GM08714 (cell line): ENCODE data around the gene MYO3B.
"Not testable (repeated sequence)": the region's sequence is repeated elsewhere in the genome, so short reads cannot be mapped to it uniquely, and the experiment has no call there.

Experiments used
- H3K4me3 ChIP-seq: fragments of 200-500 bp; sonication (Bioruptor generic); 2 replicates; pipeline ENCODE4 v1.5.1; 2014; ENCODE audit warnings: mild to moderate bottlenecking, low read length, inconsistent platforms
- ZNF274 ChIP-seq: IDR thresholded peaks from 2 replicates; pipeline ENCODE4 v1.6.1; 2012; ENCODE audit warnings: mild to moderate bottlenecking, low read depth, low read length

The MYO3B gene

DNA sequence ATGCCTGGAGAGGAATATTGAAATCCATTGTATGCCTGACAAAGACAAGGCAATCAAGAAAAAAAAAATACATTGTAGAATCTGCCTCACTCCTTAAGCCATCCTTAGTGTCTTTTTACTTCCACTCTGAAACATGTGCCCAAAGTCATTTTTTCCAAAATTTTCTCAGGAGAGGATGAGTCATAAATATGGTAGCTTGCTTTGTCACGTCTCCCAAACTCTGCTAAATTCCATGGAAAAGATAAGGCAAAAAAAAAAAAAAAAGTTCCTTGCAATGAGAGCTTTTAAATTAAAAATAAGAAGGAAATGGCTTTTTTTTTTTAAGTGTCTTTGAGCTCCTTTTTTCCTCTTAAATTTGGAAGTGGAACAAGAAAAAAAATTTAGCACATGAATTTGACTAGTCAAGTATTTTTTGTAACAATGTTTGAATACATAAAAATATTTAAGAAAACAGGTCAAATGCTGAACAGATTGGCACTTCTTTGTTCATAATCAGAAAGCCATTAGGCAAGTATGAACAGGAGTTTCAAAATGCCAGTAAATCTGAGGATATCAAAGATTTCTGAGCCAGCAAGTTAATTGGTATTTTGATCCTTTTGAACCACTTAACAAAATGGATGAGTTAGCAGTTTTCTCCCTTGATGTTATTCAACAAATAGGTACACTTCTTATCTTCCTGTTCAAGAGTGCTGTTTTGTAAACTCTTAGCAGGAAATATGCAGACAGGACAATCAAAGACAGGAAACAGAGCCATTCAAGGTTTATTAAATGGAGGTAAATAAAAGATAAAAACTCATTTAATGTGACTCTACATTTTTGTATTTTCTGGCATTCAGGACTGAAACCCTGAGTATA is 289.8 kb downstream of the MYO3B start:
- no peak overlapping the region for H3K4me3 ChIP-seq
- TF ChIP-seq ZNF274: no peak

DNA sequence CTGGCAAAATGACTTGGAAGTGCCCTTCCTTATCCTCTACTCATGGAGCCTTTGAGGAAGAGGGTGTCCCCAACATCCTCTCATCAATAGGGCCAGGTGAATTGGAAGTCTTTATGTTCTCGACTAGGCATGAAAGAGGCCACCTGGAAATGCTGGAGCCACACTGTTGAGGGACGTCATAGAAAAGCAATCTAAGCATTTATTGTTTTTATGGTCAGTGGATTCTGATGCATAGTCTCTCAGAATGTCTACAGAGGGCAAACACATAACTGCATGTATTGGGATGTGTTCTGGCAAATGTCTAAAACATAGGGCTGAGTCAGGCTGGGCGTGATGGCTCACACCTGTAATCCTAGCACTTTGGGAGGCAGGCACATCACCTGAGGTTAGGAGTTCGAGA is 290.6 kb downstream of the MYO3B start:
- no peak overlapping the region for H3K4me3 ChIP-seq
- TF ChIP-seq ZNF274: no peak

- not testable (repeated sequence) for H3K4me3 ChIP-seq
Observed at GRCh38 chr2:170472498-170472897, 294.6 kb downstream of the MYO3B start.

DNA sequence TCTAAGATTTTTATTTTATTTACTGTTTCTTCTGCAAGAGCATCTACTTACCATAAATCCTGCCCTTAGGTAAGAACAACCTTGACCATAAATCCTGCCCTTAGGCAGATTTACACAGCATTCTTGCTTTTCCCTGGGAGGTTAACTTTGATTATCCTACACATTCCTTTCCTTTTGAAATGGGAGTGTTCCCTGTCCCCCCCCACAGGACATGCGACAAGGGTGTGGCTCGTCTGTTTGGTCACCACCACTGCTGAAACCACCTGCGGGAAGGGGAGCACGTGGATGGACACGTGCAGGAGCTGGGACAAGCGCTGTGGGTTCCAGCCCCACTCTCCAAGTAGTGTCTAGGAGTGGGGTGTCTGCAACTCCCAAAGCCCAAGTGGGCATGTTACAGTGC is 297.9 kb downstream of the MYO3B start:
- H3K4me3 ChIP-seq: no peak overlapping the region
- TF ChIP-seq ZNF274: no peak

GRCh38 chr2:170477630-170478029 is 299.7 kb downstream of the MYO3B start:
- no peak overlapping the region for H3K4me3 ChIP-seq
- TF ChIP-seq ZNF274: no peak

DNA sequence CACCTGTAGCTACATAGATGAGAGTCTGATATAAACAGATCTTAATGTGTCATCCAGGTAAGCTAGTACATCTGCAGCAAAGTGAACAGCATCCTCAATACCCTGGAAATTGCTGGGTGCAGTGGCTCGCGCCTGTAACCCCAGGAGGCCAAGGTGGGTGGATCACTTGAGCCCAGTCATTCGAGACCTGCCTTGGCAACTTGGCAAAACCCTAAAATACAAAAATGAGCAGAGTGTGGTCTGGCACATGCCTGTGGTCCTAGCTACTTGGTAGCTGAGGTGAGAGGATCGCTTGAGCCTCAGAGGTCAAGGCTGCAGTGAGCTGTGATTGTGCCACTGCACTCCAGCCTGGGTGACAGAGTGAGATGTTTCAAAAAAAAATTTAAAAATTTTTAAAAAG is 303.3 kb downstream of the MYO3B start:
- TF ChIP-seq ZNF274: no peak
- H3K4me3 ChIP-seq: no peak overlapping the region

- no peak for TF ChIP-seq ZNF274
- no peak overlapping the region for H3K4me3 ChIP-seq
Observed at GRCh38 chr2:170484552-170484951, 306.6 kb downstream of the MYO3B start.

DNA sequence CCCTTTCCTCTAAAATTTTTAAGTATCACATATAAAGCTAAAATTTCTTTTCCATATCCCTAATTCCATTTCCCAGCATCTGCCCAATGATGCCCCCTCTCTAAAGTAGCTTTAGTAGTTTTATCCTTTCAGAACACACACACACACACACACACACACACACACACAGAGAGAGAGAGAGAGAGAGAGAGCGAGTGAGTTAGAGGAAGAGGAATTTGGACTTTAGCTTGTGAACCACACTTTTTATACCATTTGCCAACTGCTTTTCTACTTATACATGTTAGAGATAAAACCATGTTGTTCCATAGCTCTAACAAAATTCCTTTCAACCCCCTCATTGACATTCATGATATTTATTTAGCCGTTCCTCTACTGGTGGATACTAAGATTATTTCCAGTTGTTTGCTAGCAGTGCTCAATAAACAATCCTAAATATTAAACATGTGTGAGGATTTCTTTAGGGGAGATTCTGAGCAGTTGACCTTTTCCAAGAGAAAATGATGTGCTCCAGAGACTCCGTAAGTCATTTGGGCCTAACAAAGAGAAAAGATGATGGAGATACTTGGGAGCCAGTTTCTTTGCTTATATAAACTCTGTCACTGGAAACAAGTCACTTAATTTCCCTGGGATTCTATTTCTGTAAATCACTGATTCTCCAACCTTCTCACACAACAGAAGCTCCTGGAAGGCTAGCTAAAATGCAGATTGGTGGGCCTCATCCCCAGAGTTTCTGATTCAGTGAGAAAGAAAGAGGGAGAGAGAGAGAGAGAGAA is 307.5 kb downstream of the MYO3B start:
- H3K4me3 ChIP-seq: no peak overlapping the region
- no peak for TF ChIP-seq ZNF274

GRCh38 chr2:170486730-170487129 is 308.8 kb downstream of the MYO3B start:
- no peak overlapping the region for H3K4me3 ChIP-seq
- no peak for TF ChIP-seq ZNF274

- H3K4me3 ChIP-seq: no peak overlapping the region
- no peak for TF ChIP-seq ZNF274
Observed at GRCh38 chr2:170488807-170489206, 310.9 kb downstream of the MYO3B start.

- TF ChIP-seq ZNF274: no peak
- no peak overlapping the region for H3K4me3 ChIP-seq
Observed at GRCh38 chr2:170492010-170492409, 314.1 kb downstream of the MYO3B start.

DNA sequence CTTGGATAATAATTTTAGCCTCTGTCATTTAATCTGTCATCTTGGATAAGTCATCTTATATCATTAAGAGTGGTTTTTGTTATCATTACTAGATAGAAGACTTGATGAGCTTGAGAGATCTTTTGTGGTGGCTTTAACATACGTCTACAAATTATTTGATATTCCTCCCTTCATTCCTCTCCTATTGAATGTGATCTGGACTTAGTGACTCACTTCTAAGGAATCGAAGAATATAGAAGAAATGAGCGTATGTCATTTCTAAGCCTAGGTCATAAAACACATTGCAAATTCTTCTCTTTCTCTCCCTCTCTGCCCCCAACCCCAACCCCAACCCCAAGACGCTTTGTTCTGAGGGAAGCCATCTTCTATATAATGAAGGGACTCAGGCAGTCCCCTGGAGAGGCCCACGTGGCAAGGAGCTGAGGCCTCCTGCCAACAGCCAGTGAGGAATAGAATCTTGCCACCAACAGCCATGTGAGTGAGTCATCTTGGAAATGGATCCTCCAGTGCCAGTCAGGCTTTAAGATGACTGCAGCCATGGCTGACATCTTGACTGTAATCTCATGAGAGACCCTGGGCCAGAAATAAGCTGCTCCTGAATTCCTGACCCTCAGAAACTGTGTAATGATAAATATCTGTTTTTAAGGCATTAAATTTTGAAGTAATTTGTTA is 315.6 kb downstream of the MYO3B start:
- no peak overlapping the region for H3K4me3 ChIP-seq
- no peak for TF ChIP-seq ZNF274

DNA sequence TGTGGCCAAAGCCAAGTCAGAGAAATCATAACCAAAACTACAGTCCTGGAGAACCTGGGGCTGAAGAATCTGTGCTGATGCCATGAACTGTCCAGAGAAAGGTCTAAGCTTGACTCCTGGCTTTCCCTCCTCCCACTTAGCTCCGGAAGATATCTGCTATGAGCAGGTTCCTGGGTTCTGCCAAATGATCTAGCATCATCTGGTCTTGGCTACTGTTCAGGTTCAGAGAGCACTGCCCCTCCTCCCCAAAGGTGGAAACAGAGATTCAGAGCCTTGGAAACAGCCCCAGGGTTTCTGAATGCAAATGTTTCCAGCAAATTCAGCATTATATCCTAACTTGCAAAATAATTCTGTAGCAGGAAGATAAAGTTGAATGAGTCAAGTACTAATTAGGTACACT is 317.9 kb downstream of the MYO3B start:
- H3K4me3 ChIP-seq: no peak overlapping the region
- no peak for TF ChIP-seq ZNF274

GRCh38 chr2:170498619-170499018 is 320.7 kb downstream of the MYO3B start:
- no peak for TF ChIP-seq ZNF274

GRCh38 chr2:170500104-170500503 is 322.2 kb downstream of the MYO3B start:
- H3K4me3 ChIP-seq: no peak overlapping the region
- TF ChIP-seq ZNF274: no peak

More at GRCh38 chr2:170498619-170499018, 320.7 kb downstream of the MYO3B start:
- no peak overlapping the region for H3K4me3 ChIP-seq

DNA sequence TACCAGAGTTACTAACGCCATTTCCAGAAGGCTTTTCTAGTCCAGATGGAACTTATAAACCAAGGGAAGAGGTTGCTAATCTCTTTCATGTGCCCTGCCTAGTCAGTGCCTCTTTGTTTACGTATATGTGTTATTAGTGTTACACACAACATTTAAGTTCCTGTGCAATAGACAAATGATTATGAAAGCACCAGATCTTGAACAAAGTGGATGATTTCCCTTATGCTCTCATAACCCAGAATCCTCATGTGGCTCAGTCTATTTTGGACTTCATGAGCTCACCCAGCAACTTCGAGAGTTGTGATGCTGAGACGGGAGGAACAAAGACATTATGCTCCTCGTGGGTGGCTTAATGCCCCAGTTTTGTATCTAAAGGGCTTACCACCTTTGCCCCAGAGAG is 322.8 kb downstream of the MYO3B start:
- no peak overlapping the region for H3K4me3 ChIP-seq
- TF ChIP-seq ZNF274: no peak
